ENCODE measurements around the gene BNC2. TPM values are rescaled to one million over a fixed set of nuclear protein-coding genes. Genes with fewer than 3 reads are reported as not detected.

Gene BNC2
- total RNA-seq, 2 experiments from 2014 or later = not detected

GRCh38 chr9:16735001-16735400 lies 135.5 kb downstream of the BNC2 start:
- Histone ChIP-seq H3K9me2 (ENCODE audit: insufficient read depth, low read length) (no peaks in the 10 kb centered on the region), H3K79me2 (ENCODE audit: insufficient read depth, low read depth, low read length) (no peaks in the 10 kb centered on the region), H4K20me1 (ENCODE audit: insufficient read depth, low read length) (no peaks in the 10 kb centered on the region), H3K9me3 (ENCODE audit: low read length) (no peaks in the 10 kb centered on the region), H3K4me3 (ENCODE audit: low read depth, low read length, poor library complexity, severe bottlenecking) (no peak overlapping the region), H2AFZ (ENCODE audit: low read length) (no peak overlapping the region), H3K4me2 (ENCODE audit: low read length) (no peak overlapping the region), H3K36me3 (ENCODE audit: insufficient read depth, low read length) (no peaks in the 10 kb centered on the region), H3K4me1 (ENCODE audit: insufficient read depth, low read length, poor library complexity, severe bottlenecking) (no peaks in the 10 kb centered on the region), H3K27ac (ENCODE audit: low read depth, low read length, poor library complexity, severe bottlenecking) (no peak overlapping the region)
- POLR2A ChIA-PET = no interaction called here
- BruUV-seq (replicated peaks) = no TSS peak
- TF ChIP-seq, protein P1, sequence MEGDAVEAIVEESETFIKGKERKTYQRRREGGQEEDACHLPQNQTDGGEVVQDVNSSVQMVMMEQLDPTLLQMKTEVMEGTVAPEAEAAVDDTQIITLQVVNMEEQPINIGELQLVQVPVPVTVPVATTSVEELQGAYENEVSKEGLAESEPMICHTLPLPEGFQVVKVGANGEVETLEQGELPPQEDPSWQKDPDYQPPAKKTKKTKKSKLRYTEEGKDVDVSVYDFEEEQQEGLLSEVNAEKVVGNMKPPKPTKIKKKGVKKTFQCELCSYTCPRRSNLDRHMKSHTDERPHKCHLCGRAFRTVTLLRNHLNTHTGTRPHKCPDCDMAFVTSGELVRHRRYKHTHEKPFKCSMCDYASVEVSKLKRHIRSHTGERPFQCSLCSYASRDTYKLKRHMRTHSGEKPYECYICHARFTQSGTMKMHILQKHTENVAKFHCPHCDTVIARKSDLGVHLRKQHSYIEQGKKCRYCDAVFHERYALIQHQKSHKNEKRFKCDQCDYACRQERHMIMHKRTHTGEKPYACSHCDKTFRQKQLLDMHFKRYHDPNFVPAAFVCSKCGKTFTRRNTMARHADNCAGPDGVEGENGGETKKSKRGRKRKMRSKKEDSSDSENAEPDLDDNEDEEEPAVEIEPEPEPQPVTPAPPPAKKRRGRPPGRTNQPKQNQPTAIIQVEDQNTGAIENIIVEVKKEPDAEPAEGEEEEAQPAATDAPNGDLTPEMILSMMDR (conservative IDR thresholded peaks at IDR 0.05; ENCODE audit: low read length) = no peak
- TF ChIP-seq EZH2phosphoT487 (IDR thresholded peaks at IDR 0.05; ENCODE audit: borderline replicate concordance, low read depth, low read length) = no peak
- intact Hi-C loops (cut with micrococcal nuclease; ENCODE audit: unreplicated experiment) = no loop called here
- DNase-seq (ENCODE audit: low spot score) = no peak
- CTCF ChIA-PET (ENCODE audit: unreplicated experiment) = no interaction called here

GRCh38 chr9:16732546-16732945 lies 137.9 kb downstream of the BNC2 start:
- POLR2A ChIA-PET = no interaction called here
- TF ChIP-seq EZH2phosphoT487 (IDR thresholded peaks at IDR 0.05; ENCODE audit: borderline replicate concordance, low read depth, low read length) = no peak
- BruUV-seq (replicated peaks) = no TSS peak
- Histone ChIP-seq H3K4me3 (ENCODE audit: low read depth, low read length, poor library complexity, severe bottlenecking) (no peak overlapping the region), H3K79me2 (ENCODE audit: insufficient read depth, low read depth, low read length) (no peaks in the 10 kb centered on the region), H3K27ac (ENCODE audit: low read depth, low read length, poor library complexity, severe bottlenecking) (no peak overlapping the region), H3K9me2 (ENCODE audit: insufficient read depth, low read length) (no peaks in the 10 kb centered on the region), H3K9me3 (ENCODE audit: low read length) (no peaks in the 10 kb centered on the region), H2AFZ (ENCODE audit: low read length) (no peak overlapping the region), H3K4me1 (ENCODE audit: insufficient read depth, low read length, poor library complexity, severe bottlenecking) (no peaks in the 10 kb centered on the region), H3K4me2 (ENCODE audit: low read length) (no peak overlapping the region), H3K36me3 (ENCODE audit: insufficient read depth, low read length) (no peaks in the 10 kb centered on the region), H4K20me1 (ENCODE audit: insufficient read depth, low read length) (no peaks in the 10 kb centered on the region)
- CTCF ChIA-PET (ENCODE audit: unreplicated experiment) = no interaction called here
- intact Hi-C loops (cut with micrococcal nuclease; ENCODE audit: unreplicated experiment) = no loop called here
- DNase-seq (ENCODE audit: low spot score) = no peak

DNA sequence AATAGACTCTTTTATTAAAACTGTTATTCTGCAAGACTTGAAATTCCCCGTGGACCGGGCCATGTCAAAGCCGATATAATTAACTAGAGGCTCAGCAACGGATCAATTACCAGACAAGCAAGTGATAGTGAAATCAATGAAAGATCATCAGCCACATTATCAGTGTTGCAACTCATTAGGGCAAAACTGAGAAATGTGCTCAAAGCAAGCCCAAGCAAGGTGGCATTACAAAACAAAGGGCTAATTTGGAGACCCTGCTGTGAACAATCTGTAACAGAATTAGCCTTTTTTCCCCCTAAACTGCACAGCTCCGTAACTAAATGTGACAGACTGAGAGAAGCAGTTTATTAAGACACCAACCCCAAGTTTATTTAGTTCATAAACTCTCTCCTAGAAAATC lies 140.3 kb downstream of the BNC2 start:
- no peak overlapping the region for H3K4me2 ChIP-seq (ENCODE audit: low read length)
- CTCF ChIA-PET (ENCODE audit: unreplicated experiment) = no interaction called here

More for the DNA sequence above, 140.3 kb downstream of the BNC2 start:
- no TSS peak for BruUV-seq (replicated peaks)
- Histone ChIP-seq H3K9me2 (ENCODE audit: insufficient read depth, low read length) (no peaks in the 10 kb centered on the region), H3K79me2 (ENCODE audit: insufficient read depth, low read depth, low read length) (no peaks in the 10 kb centered on the region), H4K20me1 (ENCODE audit: insufficient read depth, low read length) (no peaks in the 10 kb centered on the region), H3K4me1 (ENCODE audit: insufficient read depth, low read length, poor library complexity, severe bottlenecking) (no peaks in the 10 kb centered on the region), H2AFZ (ENCODE audit: low read length) (no peak overlapping the region), H3K27ac (ENCODE audit: low read depth, low read length, poor library complexity, severe bottlenecking) (no peak overlapping the region), H3K36me3 (ENCODE audit: insufficient read depth, low read length) (no peaks in the 10 kb centered on the region), H3K9me3 (ENCODE audit: low read length) (no peaks in the 10 kb centered on the region), H3K4me3 (ENCODE audit: low read depth, low read length, poor library complexity, severe bottlenecking) (no peak overlapping the region)
- POLR2A ChIA-PET = no interaction called here
- DNase-seq (ENCODE audit: low spot score) = no peak
- intact Hi-C loops (cut with micrococcal nuclease; ENCODE audit: unreplicated experiment) = no loop called here
- TF ChIP-seq EZH2phosphoT487 (IDR thresholded peaks at IDR 0.05; ENCODE audit: borderline replicate concordance, low read depth, low read length) = no peak
- TF ChIP-seq, protein P1 (conservative IDR thresholded peaks at IDR 0.05; ENCODE audit: low read length) = no peak

Measured in OCI-LY7 (cell line).